Measurements from ENCODE around the gene DHCR7.

The DHCR7 gene

GRCh38 chr11:71395774-71396173 is 52.4 kb downstream of the DHCR7 start:
- Histone ChIP-seq H3K9me3 (no peaks in the 10 kb centered on the region), H3K4me3 (no peak overlapping the region), H3K4me1 (no peaks in the 10 kb centered on the region), H3K27me3 (peaks cover 0 to 37% of the 10 kb centered on the region in 2 donors), H3K36me3 (no peaks in the 10 kb centered on the region), H3K27ac (no peak overlapping the region)
- DNase-seq, result no peak
- no peak for TF ChIP-seq CTCF (IDR thresholded peaks at IDR 0.05)
- intact Hi-C loops (cut with DNase I; ENCODE audit: low total_unique reads), result no loop called here

- Histone ChIP-seq H3K4me3 (no peak overlapping the region), H3K27ac (no peak overlapping the region), H3K9me3 (no peaks in the 10 kb centered on the region), H3K27me3 (peaks cover 0 to 37% of the 10 kb centered on the region in 2 donors), H3K36me3 (no peaks in the 10 kb centered on the region), H3K4me1 (no peaks in the 10 kb centered on the region)
- no peak for TF ChIP-seq CTCF (IDR thresholded peaks at IDR 0.05)
- intact Hi-C loops (cut with DNase I; ENCODE audit: low total_unique reads), result no loop called here
- no peak for DNase-seq
Measured at GRCh38 chr11:71395263-71395560, 53.0 kb downstream of the DHCR7 start.

GRCh38 chr11:71393283-71393682 is 54.9 kb downstream of the DHCR7 start:
- Histone ChIP-seq H3K9me3 (no peaks in the 10 kb centered on the region), H3K36me3 (no peaks in the 10 kb centered on the region), H3K27me3 (peaks cover 0 to 47% of the 10 kb centered on the region in 2 donors), H3K4me3 (no peak overlapping the region), H3K4me1 (no peaks in the 10 kb centered on the region), H3K27ac (no peak overlapping the region)
- no peak for TF ChIP-seq CTCF (IDR thresholded peaks at IDR 0.05)
- no peak for DNase-seq
- intact Hi-C loops (cut with DNase I; ENCODE audit: low total_unique reads), result no loop called here

GRCh38 chr11:71391796-71392195 is 56.4 kb downstream of the DHCR7 start:
- Histone ChIP-seq H3K27me3 (peaks cover 0 to 41% of the 10 kb centered on the region in 2 donors), H3K27ac (no peak overlapping the region), H3K4me1 (no peaks in the 10 kb centered on the region), H3K9me3 (no peaks in the 10 kb centered on the region), H3K36me3 (no peaks in the 10 kb centered on the region), H3K4me3 (no peak overlapping the region)
- intact Hi-C loops (cut with DNase I; ENCODE audit: low total_unique reads), result no loop called here
- no peak for DNase-seq
- no peak for TF ChIP-seq CTCF (IDR thresholded peaks at IDR 0.05)

GRCh38 chr11:71391352-71391751 is 56.8 kb downstream of the DHCR7 start:
- no peaks in the 10 kb centered on the region for H3K9me3 ChIP-seq
- intact Hi-C loops (cut with DNase I; ENCODE audit: low total_unique reads), result no loop called here
- peaks cover 0 to 39% of the 10 kb centered on the region in 2 donors for H3K27me3 ChIP-seq
- H3K4me3 ChIP-seq, result no peak overlapping the region
- no peaks in the 10 kb centered on the region for H3K4me1 ChIP-seq
- no peak for TF ChIP-seq CTCF (IDR thresholded peaks at IDR 0.05)
- DNase-seq, result no peak
- no peak overlapping the region for H3K27ac ChIP-seq
- H3K36me3 ChIP-seq, result no peaks in the 10 kb centered on the region

- no peak overlapping the region for H3K27ac ChIP-seq
- peaks cover 0 to 28% of the 10 kb centered on the region in 2 donors for H3K27me3 ChIP-seq
- intact Hi-C loops (cut with DNase I; ENCODE audit: low total_unique reads), result no loop called here
Measured at GRCh38 chr11:71388637-71389235, 59.5 kb downstream of the DHCR7 start.

More at GRCh38 chr11:71388637-71389235, 59.5 kb downstream of the DHCR7 start:
- DNase-seq, result no peak
- TF ChIP-seq CTCF (IDR thresholded peaks at IDR 0.05), result no peak
- Histone ChIP-seq H3K4me3 (no peak overlapping the region), H3K9me3 (no peaks in the 10 kb centered on the region), H3K36me3 (no peaks in the 10 kb centered on the region), H3K4me1 (no peaks in the 10 kb centered on the region)
